GM12872 (cell line): ENCODE results near the gene MYO1E.

Experiments
- CTCF ChIP-seq: IDR thresholded peaks from 3 replicates; pipeline ENCODE4 v1.5.1; 2011; ENCODE audit warnings: low read depth, mild to moderate bottlenecking, low read length, moderate library complexity; ENCODE audit not compliant: insufficient read depth

MYO1E gene

GRCh38 chr15:59255680-59256336 lies 116.9 kb downstream of the MYO1E start:
- no peak for TF ChIP-seq CTCF

GRCh38 chr15:59252137-59252536 lies 120.5 kb downstream of the MYO1E start:
- TF ChIP-seq CTCF, result no peak

GRCh38 chr15:59251001-59251845 lies 121.4 kb downstream of the MYO1E start:
- no peak for TF ChIP-seq CTCF

GRCh38 chr15:59250249-59250648 lies 122.4 kb downstream of the MYO1E start:
- TF ChIP-seq CTCF, result 0 out of 3 replicates have a peak, but pooled peaks have one; percentile 2

GRCh38 chr15:59249816-59250215 lies 122.9 kb downstream of the MYO1E start:
- no peak for TF ChIP-seq CTCF

- TF ChIP-seq CTCF, result peak; percentile 73
Observed at GRCh38 chr15:59247364-59247763, 125.3 kb downstream of the MYO1E start.

- TF ChIP-seq CTCF, result no peak
Observed at GRCh38 chr15:59245559-59245958, 127.1 kb downstream of the MYO1E start.
